ENCODE measurements around the gene TCEA3. TPM values are rescaled to one million over a fixed set of nuclear protein-coding genes. Genes with fewer than 3 reads are reported as not detected.

The TCEA3 gene
- total RNA-seq, 1 donor from 2014 or later, result not detected

- H3K4me3 Mint-ChIP-seq, result no peak overlapping the region
- H3K9me3 Mint-ChIP-seq, result no peaks in the 10 kb centered on the region
- no peak for DNase-seq
- TF ChIP-seq CTCF (IDR thresholded peaks at IDR 0.05), result no peak
- no peak overlapping the region for H3K27ac Mint-ChIP-seq
- CTCF ChIA-PET, result no interaction called here
- ATAC-seq (ENCODE audit: low read depth), result no peak
- H3K36me3 Mint-ChIP-seq (ENCODE audit: low read depth), result no peaks in the 10 kb centered on the region
- intact Hi-C loops (cut with micrococcal nuclease), result no loop called here
- no peaks in the 10 kb centered on the region for H3K4me1 Mint-ChIP-seq
- peaks cover 5% of the 10 kb centered on the region for H3K27me3 Mint-ChIP-seq
- POLR2A ChIA-PET, result no interaction called here
These were observed 36.5 kb upstream of the TCEA3 start for GRCh38 chr1:23461050-23461449.

DNA sequence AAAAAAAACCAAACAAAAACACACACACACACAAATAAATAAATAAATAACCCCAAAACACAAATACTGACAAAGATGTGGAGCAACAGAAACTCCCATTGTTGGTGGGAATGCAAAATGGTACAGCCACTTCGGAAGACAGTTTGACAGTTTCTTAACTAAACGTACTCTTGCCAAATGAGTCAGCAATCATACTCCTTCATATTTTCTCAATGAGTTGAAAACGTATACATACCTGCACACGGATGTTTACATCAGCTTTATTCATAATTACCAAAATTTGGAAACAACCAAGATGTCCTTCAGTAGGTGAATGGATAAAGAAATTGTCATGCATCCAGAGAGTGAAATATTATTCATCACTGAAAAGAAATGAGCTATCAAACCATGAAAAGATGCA lies 36.0 kb upstream of the TCEA3 start:
- Mint-ChIP-seq H3K27me3 (peaks cover 7% of the 10 kb centered on the region), H3K9me3 (no peaks in the 10 kb centered on the region), H3K36me3 (ENCODE audit: low read depth) (no peaks in the 10 kb centered on the region), H3K4me1 (no peaks in the 10 kb centered on the region), H3K4me3 (no peak overlapping the region), H3K27ac (no peak overlapping the region)
- ATAC-seq (ENCODE audit: low read depth) (no peak), DNase-seq (no peak)
- ChIA-PET POLR2A (no interaction called here), CTCF (no interaction called here)
- intact Hi-C loops (cut with micrococcal nuclease), result no loop called here
- no peak for TF ChIP-seq CTCF (IDR thresholded peaks at IDR 0.05)

DNA sequence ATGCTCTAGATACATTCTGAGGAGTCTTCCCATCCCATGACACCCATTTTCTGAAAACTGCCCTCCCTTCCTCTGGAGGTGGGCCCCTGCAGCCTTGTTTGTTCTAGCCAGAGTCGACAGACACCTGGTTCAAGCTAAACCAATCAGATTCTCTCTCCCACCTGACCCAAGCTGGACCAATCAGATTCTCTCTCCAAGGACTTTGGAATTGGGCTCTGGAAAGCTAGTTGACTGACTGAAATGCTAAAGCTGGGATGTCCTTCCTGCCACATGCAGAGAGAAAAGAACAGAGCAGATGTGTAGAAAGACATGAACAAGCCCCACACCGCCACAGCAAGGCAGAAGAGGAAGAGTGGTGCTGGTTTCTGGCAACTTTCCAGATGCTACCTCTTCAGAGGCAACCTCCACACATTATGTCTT lies 34.8 kb upstream of the TCEA3 start:
- ATAC-seq (ENCODE audit: low read depth) (no peak), DNase-seq (no peak)
- peaks cover 13% of the 10 kb centered on the region for H3K27me3 Mint-ChIP-seq
- no peaks in the 10 kb centered on the region for H3K9me3 Mint-ChIP-seq
- no peaks in the 10 kb centered on the region for H3K4me1 Mint-ChIP-seq
- POLR2A ChIA-PET, result no interaction called here
- no peak overlapping the region for H3K27ac Mint-ChIP-seq
- intact Hi-C loops (cut with micrococcal nuclease), result no loop called here
- no peak for TF ChIP-seq CTCF (IDR thresholded peaks at IDR 0.05)
- no peaks in the 10 kb centered on the region for H3K36me3 Mint-ChIP-seq (ENCODE audit: low read depth)
- no peak overlapping the region for H3K4me3 Mint-ChIP-seq
- CTCF ChIA-PET, result no interaction called here

DNA sequence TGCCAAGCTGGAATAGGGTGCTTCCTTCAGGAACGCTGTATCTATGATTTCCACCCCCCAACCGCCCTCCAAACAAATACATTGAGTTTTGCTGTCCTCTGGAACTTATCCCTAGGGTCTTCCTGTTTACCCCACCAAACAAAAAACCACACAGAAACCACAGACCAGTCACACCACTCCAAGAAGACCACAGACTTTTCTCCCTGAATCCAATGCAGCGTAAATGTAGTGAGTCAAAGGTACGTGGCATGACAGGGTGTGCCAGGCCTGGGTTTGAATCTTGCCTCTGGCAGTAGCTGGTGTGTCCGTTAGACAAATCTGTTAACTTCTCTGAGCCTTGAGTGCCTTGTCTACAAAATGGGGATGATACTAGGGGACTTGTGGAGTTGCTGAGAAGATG lies 31.7 kb upstream of the TCEA3 start:
- H3K36me3 Mint-ChIP-seq (ENCODE audit: low read depth), result no peaks in the 10 kb centered on the region
- H3K4me1 Mint-ChIP-seq, result no peaks in the 10 kb centered on the region
- ChIA-PET CTCF (no interaction called here), POLR2A (no interaction called here)
- H3K9me3 Mint-ChIP-seq, result no peaks in the 10 kb centered on the region
- DNase-seq, result no peak
- no peak overlapping the region for H3K27ac Mint-ChIP-seq
- TF ChIP-seq CTCF (IDR thresholded peaks at IDR 0.05), result no peak
- peaks cover 8% of the 10 kb centered on the region for H3K27me3 Mint-ChIP-seq
- intact Hi-C loops (cut with micrococcal nuclease), result no loop called here
- ATAC-seq (ENCODE audit: low read depth), result no peak
- no peak overlapping the region for H3K4me3 Mint-ChIP-seq

- no peaks in the 10 kb centered on the region for H3K36me3 Mint-ChIP-seq (ENCODE audit: low read depth)
- POLR2A ChIA-PET, result no interaction called here
- no peak for TF ChIP-seq CTCF (IDR thresholded peaks at IDR 0.05)
- no peak for DNase-seq
- CTCF ChIA-PET, result no interaction called here
- no peak for ATAC-seq (ENCODE audit: low read depth)
- peaks cover 8% of the 10 kb centered on the region for H3K27me3 Mint-ChIP-seq
- H3K4me1 Mint-ChIP-seq, result no peaks in the 10 kb centered on the region
- no peak overlapping the region for H3K4me3 Mint-ChIP-seq
- intact Hi-C loops (cut with micrococcal nuclease), result no loop called here
- H3K9me3 Mint-ChIP-seq, result no peaks in the 10 kb centered on the region
- H3K27ac Mint-ChIP-seq, result no peak overlapping the region
These were observed 29.0 kb upstream of the TCEA3 start for GRCh38 chr1:23453455-23454000.

Measured in activated B cell treated with CpG ODN at 0.5 μM for 24 hours (primary cell).